H1 (cell line): ENCODE data around the gene SEPTIN1. TPM values are rescaled to one million over a fixed set of nuclear protein-coding genes. Genes with fewer than 3 reads are reported as not detected.
A peak's percentile ranks its signal among the peaks of the same experiment; 100 is the strongest.

Experiments used
- ATF3 ChIP-seq: IDR thresholded peaks from 2 replicates; pipeline ENCODE4 v1.6.1; 2011; ENCODE audit warnings: low read depth, mild to moderate bottlenecking, low read length; ENCODE audit not compliant: insufficient read depth
- POLR2AphosphoS5 ChIP-seq: IDR thresholded peaks from 2 replicates; pipeline ENCODE4 v1.6.1; 2011; ENCODE audit warnings: low read depth, low read length
- SP1 ChIP-seq: IDR thresholded peaks from 2 replicates; pipeline ENCODE4 v1.6.1; 2011; ENCODE audit warnings: low read depth, low read length
- SRF ChIP-seq: IDR thresholded peaks from 2 replicates; pipeline ENCODE4 v1.6.1; 2011; ENCODE audit warnings: mild to moderate bottlenecking, low read depth, low read length, moderate library complexity
- polyA plus RNA-seq, 7 experiments: library from polyadenylated mRNA; depleted of rRNA in 3 of 7; stranded (reverse) in 5 of 7; unstranded in 2 of 7; fragments of >200 nt in 5 of 7; fragments of 200-250 nt in 2 of 7; gene quantifications; 1 replicate in 5 of 7; 2 replicates in 1 of 7; 4 replicates in 1 of 7; pipeline versions ENCODE4 v1.2.1 to v1.2.3, GENCODE V29; 2011 to 2013; ENCODE audit warnings: missing spikeins in 2 of 7, mixed read lengths in 2 of 7
- total RNA-seq: library from RNA; stranded (reverse); fragmentation: NEBNext Ultra II Directional; extraction: Animal tissue kit (Norgen Biotek cat#: 25700); gene quantifications from 2 replicates; pipeline ENCODE4 v1.2.1, GENCODE V29; 2021
- TF ChIP-seq, protein P1 (sequence below): IDR thresholded peaks from 2 replicates; pipeline ENCODE4 v1.6.1; 2012; ENCODE audit warnings: low read length, inconsistent platforms

The SEPTIN1 gene
- total and polyA plus RNA-seq, 2 of the 8 experiments (the other 6 are each of a cell fraction or from before 2014, with no cell fraction given), result 0.24 to 1.4 TPM

DNA sequence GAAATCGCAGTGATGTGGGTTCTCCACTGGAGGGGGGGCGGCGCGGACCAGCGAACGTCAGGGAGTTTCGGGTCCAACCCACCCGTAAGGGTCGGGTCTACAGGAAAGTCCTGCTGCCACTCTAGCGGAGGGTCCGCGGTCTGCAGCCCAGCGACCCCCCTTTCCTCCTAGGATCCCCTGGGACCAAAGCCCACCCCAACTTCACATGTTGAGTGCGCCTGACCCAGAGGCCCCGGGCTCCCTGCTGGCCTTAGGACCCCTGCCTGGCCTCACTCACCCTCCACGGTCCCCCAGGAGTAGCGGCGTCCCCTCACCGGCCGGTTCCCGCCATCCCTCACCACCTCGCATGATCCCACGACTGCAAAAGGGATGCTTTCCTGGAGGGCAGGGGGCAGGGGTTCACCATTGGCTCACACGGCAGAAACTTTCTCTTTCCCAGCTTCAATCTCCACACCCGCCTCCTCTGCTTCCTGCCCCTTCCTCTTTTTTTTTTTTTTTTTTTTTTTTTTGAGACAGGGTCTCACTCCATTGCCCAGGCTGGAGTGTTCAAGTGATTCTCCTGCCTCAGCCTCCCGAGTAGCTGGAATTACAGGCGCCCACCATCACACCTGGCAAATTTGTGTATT lies 3.1 kb downstream of the SEPTIN1 start (continued):
- TF ChIP-seq POLR2AphosphoS5 (0 out of 2 replicates have a peak, but pooled peaks have one; percentile 4), SP1 (no peak), SRF (no peak), ATF3 (no peak)
- TF ChIP-seq, protein P1, sequence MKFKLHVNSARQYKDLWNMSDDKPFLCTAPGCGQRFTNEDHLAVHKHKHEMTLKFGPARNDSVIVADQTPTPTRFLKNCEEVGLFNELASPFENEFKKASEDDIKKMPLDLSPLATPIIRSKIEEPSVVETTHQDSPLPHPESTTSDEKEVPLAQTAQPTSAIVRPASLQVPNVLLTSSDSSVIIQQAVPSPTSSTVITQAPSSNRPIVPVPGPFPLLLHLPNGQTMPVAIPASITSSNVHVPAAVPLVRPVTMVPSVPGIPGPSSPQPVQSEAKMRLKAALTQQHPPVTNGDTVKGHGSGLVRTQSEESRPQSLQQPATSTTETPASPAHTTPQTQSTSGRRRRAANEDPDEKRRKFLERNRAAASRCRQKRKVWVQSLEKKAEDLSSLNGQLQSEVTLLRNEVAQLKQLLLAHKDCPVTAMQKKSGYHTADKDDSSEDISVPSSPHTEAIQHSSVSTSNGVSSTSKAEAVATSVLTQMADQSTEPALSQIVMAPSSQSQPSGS, result no peak
